HUES64 (cell line): Measurements from ENCODE around the gene RNF213.
"Not testable (repeated sequence)": the region's sequence is repeated elsewhere in the genome, so short reads cannot be mapped to it uniquely, and the experiment has no call there.

Source experiments
- H3K27ac ChIP-seq: 2 replicates; pipeline ENCODE4 v1.7.0; 2013; ENCODE audit warnings: low read depth, low read length, inconsistent platforms
- H3K27me3 ChIP-seq: 2 replicates; pipeline ENCODE4 v1.6.1; 2013; ENCODE audit warnings: mild to moderate bottlenecking, low read length; ENCODE audit not compliant: insufficient read depth
- H3K36me3 ChIP-seq: 2 replicates; pipeline ENCODE4 v1.6.1; 2013; ENCODE audit warnings: mild to moderate bottlenecking, low read length; ENCODE audit not compliant: insufficient read depth
- H3K4me1 ChIP-seq: 2 replicates; pipeline ENCODE4 v1.6.1; 2013; ENCODE audit warnings: mild to moderate bottlenecking, low read length, moderate library complexity; ENCODE audit not compliant: insufficient read depth
- H3K4me3 ChIP-seq: 2 replicates; pipeline ENCODE4 v1.5.1; 2013; ENCODE audit warnings: mild to moderate bottlenecking, low read length, moderate library complexity
- H3K9ac ChIP-seq: 2 replicates; pipeline ENCODE4 v1.6.1; 2013; ENCODE audit warnings: mild to moderate bottlenecking, low read depth, low read length
- H3K9me3 ChIP-seq: 2 replicates; pipeline ENCODE4 v1.6.1; 2013; ENCODE audit warnings: low read depth, low read length; ENCODE audit not compliant: insufficient read depth
- WGBS: fragments of 150-250, 120-280 bp; methylation state at CpG from one replicate; pipeline ENCODE4 v1.1.7; 2013; ENCODE audit warnings: missing lambda C conversion rate; 5-methylcytosine and 5-hydroxymethylcytosine counted together

The RNF213 gene

DNA sequence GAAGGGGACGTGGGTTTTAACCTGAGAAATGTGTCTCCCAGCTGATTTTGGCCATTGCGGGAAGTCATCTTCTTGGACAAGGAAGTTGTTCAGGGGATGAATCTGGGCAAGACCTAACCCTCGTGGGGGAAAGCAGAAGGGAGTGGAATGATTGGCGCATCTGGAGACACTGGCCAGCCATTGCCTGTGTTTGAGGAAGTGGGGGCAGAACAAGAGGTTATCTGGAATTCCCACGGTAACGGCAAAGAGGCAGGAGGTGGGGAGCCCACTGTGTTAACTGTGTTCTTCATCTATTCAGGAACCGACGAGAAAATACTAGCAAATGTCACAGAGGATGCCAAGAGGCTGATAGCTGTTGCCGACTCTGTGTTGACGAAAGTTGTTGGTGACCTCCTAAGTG, 66.9 kb downstream of the RNF213 start:
- H3K27ac ChIP-seq = no peak overlapping the region
- H3K36me3 ChIP-seq = peaks cover 76% of the 10 kb centered on the region
- no peak overlapping the region for H3K9ac ChIP-seq
- WGBS = 88% methylated on average over 10 of the region's 10 CpGs
- H3K27me3 ChIP-seq = no peaks in the 10 kb centered on the region
- H3K9me3 ChIP-seq = peaks cover 8% of the 10 kb centered on the region; the same call in 1 of the 2 replicates
- H3K4me3 ChIP-seq = no peak overlapping the region
- no peaks in the 10 kb centered on the region for H3K4me1 ChIP-seq

DNA sequence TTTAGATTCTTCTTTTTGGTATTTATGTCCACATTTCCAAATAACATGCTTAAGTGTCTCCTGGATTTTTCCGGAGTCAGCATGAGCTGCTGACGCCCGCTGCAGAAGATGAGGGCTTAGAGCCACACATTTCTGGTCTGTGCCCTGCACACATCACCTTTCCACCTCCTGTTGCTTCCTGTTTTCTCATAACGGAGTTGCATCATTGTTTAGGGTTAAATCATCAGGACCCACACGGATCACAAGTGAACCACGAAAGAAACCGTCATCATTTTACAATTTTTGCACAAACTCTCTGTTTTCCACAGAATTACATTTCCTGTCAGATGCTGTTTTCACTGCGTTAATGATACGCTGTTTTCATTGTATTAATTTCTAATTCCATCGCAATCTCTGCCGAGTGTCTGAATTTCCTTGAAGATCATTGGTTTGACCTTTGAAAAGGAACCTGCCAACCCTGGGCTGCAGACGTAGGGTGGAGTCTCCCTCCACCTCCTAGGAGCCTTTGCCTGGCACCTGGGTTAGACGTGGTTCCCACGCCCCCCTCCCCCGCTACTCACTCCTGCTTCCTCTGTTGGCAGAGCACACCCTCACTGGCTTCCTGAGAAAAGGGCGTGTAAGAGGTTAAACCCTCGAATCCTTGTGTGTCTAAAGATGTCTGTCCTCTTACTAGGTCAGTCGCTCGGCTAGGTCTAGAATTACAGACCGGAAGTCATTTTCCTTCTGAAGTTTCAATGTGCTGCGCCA, 68.2 kb downstream of the RNF213 start:
- H3K4me1 ChIP-seq = no peaks in the 10 kb centered on the region
- H3K27me3 ChIP-seq = no peaks in the 10 kb centered on the region
- H3K27ac ChIP-seq = no peak overlapping the region
- no peak overlapping the region for H3K9ac ChIP-seq
- WGBS = 94% methylated on average over 21 of the region's 21 CpGs
- H3K9me3 ChIP-seq = no peaks in the 10 kb centered on the region
- H3K36me3 ChIP-seq = peaks cover 72% of the 10 kb centered on the region
- no peak overlapping the region for H3K4me3 ChIP-seq

DNA sequence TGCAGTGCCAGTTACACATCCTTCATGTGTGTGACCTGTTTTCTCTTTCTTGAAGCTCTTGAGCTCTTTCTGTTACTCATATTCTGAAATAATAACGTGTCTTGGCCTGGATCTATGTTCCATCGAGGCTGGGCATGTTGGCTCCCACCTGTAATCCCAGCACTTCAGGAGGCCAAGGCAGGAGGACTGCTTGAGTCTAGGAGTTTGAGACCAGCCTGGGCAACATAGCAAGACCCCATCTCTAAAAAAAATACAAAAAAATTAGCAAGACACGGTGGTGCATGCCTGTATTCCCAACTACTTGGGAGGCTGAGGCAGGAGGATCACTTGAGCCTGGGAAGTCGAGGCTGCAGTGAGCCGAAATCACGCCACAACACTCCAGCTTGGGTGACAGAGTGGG, 68.8 kb downstream of the RNF213 start:
- not testable (repeated sequence) for H3K27me3 ChIP-seq, H3K4me3 ChIP-seq, H3K9ac ChIP-seq, H3K27ac ChIP-seq, H3K4me1 ChIP-seq, H3K9me3 ChIP-seq
- peaks cover 78% of the 10 kb centered on the region for H3K36me3 ChIP-seq
- WGBS = 95% methylated on average over 6 of the region's 6 CpGs

DNA sequence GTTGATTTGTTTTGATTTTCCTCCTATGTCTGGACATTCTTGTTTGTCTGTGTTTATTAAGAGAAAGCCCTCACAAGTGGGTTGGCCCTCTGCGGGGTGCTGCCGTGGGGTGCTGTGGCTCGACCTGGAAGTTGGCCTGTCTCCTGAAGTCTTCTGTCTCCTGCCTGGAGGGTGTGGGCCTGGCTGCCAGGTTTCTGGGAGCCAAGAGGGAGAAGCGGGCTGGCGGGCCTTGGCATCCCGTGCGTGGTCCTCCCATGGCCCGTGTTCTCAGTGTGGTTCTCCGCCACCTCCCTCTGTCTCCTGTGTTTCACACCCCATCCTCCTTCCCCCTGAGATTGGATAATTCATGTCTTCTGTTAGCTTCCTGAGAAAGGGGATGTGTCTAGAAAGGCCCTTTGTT, 69.6 kb downstream of the RNF213 start:
- Histone ChIP-seq H3K27me3 (no peaks in the 10 kb centered on the region), H3K36me3 (peaks cover 73% of the 10 kb centered on the region), H3K27ac (no peak overlapping the region), H3K4me3 (no peak overlapping the region), H3K4me1 (no peaks in the 10 kb centered on the region), H3K9ac (no peak overlapping the region), H3K9me3 (no peaks in the 10 kb centered on the region)
- 90% methylated on average over 9 of the region's 9 CpGs for WGBS

DNA sequence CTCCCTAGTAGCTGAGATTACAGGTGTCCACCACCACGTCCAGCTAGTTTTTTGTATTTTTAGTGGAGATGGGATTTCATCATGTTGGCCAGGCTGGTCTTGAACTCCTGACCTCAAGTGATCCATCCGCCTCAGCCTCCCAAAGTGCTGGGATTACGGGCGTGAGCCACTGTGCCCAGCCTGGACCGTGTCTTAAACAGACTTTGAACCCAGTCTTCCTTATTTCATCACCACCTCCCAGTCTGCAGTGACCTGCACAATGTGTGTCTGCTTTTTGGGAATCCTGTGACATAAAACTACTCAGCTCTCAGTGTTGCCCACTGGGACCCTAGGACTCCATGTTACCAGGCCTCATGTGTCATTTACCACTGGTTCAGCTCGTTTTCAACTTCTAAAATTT, 70.3 kb downstream of the RNF213 start:
- not testable (repeated sequence) for H3K27ac ChIP-seq, H3K9me3 ChIP-seq, H3K4me1 ChIP-seq, H3K27me3 ChIP-seq, H3K9ac ChIP-seq, H3K4me3 ChIP-seq
- WGBS = 96% methylated on average over 6 of the region's 6 CpGs
- peaks cover 75% of the 10 kb centered on the region for H3K36me3 ChIP-seq

DNA sequence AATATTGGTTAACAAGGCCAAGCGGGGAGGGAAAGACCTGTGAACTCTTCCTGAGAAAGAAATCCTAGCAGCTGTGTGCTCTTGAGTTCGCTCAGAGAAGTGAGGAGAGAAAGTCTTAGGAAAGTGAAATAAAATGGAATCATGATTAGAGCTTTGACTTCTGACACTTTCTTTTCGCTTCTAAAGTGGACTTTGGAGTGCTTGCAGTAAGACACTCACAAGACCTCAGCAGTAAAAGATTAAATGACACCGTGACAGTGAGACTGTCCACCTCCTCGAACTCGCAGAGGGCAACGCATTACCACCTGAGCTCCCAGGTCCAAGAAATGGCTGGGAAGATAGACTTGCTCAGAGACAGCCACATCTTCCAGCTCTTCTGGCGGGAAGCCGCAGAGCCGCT, 71.2 kb downstream of the RNF213 start:
- no peak overlapping the region for H3K27ac ChIP-seq
- H3K27me3 ChIP-seq = no peaks in the 10 kb centered on the region
- no peak overlapping the region for H3K9ac ChIP-seq
- H3K36me3 ChIP-seq = peaks cover 75% of the 10 kb centered on the region
- no peak overlapping the region for H3K4me3 ChIP-seq
- no peaks in the 10 kb centered on the region for H3K9me3 ChIP-seq
- H3K4me1 ChIP-seq = no peaks in the 10 kb centered on the region
- 91% methylated on average over 10 of the region's 10 CpGs for WGBS

GRCh38 chr17:80337195-80337895, 76.7 kb downstream of the RNF213 start:
- Histone ChIP-seq H3K9ac (no peak overlapping the region), H3K4me1 (no peaks in the 10 kb centered on the region), H3K4me3 (no peak overlapping the region), H3K27ac (no peak overlapping the region), H3K9me3 (no peaks in the 10 kb centered on the region), H3K27me3 (no peaks in the 10 kb centered on the region), H3K36me3 (peaks cover 75% of the 10 kb centered on the region)
- WGBS = 92% methylated on average over 27 of the region's 27 CpGs

- Histone ChIP-seq H3K4me3 (no peak overlapping the region), H3K36me3 (peaks cover 76% of the 10 kb centered on the region), H3K9ac (no peak overlapping the region), H3K4me1 (no peaks in the 10 kb centered on the region), H3K9me3 (no peaks in the 10 kb centered on the region), H3K27ac (no peak overlapping the region), H3K27me3 (no peaks in the 10 kb centered on the region)
- WGBS = 93% methylated on average over 8 of the region's 8 CpGs
Measured at GRCh38 chr17:80339118-80339517, 78.5 kb downstream of the RNF213 start.

DNA sequence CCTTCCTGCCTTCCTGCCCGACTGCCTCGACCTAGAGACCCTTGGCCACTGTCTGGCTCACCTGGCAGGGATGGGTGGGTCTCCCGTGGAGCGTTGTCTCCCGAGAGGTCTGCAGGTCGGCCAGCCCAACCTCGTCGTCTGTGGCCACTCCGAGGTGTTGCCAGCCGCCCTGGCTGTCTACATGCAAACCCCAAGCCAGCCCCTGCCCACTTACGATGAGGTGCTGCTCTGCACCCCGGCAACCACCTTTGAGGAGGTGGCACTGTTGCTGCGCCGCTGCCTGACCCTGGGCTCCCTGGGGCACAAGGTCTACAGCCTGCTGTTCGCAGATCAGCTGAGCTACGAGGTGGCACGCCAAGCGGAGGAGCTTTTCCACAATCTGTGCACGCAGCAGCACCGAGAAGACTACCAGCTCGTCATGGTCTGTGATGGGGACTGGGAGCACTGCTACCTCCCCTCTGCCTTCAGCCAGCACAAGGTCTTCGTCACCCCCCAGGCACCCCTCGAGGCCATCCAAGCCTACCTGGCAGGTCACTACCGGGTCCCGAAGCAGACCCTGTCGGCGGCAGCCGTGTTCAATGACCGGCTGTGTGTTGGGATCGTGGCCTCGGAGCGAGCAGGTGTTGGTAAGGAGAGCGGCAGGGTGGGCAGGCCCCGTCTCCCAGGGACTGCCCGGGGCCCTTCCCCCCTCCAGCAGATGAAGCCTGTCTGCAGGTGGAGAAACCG, 79.2 kb downstream of the RNF213 start:
- Histone ChIP-seq H3K36me3 (peaks cover 81% of the 10 kb centered on the region), H3K27me3 (no peaks in the 10 kb centered on the region), H3K27ac (no peak overlapping the region), H3K9me3 (no peaks in the 10 kb centered on the region), H3K9ac (no peak overlapping the region), H3K4me1 (no peaks in the 10 kb centered on the region), H3K4me3 (no peak overlapping the region)
- 96% methylated on average over 36 of the region's 36 CpGs for WGBS

- H3K4me3 ChIP-seq = no peak overlapping the region
- H3K4me1 ChIP-seq = no peaks in the 10 kb centered on the region
- no peak overlapping the region for H3K27ac ChIP-seq
- H3K9ac ChIP-seq = no peak overlapping the region
- no peaks in the 10 kb centered on the region for H3K27me3 ChIP-seq
- 94% methylated on average over 15 of the region's 15 CpGs for WGBS
- no peaks in the 10 kb centered on the region for H3K9me3 ChIP-seq
- H3K36me3 ChIP-seq = peaks cover 81% of the 10 kb centered on the region
Measured at GRCh38 chr17:80345321-80345720, 84.7 kb downstream of the RNF213 start.

DNA sequence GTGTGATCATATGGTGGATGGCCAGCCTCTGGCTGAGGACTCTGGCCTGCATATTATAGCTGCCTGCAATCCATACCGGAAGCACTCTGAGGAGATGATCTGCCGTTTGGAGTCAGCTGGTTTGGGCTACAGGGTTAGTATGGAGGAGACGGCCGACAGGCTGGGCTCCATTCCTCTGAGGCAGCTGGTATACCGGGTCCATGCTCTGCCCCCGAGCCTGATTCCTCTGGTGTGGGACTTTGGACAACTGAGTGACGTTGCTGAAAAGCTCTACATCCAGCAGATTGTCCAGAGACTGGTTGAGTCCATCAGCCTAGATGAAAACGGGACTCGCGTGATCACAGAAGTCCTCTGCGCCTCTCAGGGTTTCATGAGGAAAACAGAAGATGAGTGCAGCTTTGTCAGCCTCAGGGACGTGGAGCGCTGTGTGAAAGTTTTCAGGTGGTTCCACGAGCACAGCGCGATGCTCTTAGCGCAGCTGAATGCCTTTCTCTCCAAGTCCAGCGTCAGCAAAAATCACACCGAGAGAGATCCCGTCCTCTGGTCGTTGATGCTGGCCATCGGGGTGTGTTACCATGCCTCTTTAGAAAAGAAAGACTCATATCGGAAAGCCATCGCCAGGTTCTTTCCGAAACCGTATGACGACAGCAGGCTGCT, 85.3 kb downstream of the RNF213 start:
- H3K9ac ChIP-seq = no peak overlapping the region
- 97% methylated on average over 27 of the region's 27 CpGs for WGBS
- H3K4me3 ChIP-seq = no peak overlapping the region
- peaks cover 86% of the 10 kb centered on the region for H3K36me3 ChIP-seq
- H3K4me1 ChIP-seq = no peaks in the 10 kb centered on the region
- H3K9me3 ChIP-seq = no peaks in the 10 kb centered on the region
- no peaks in the 10 kb centered on the region for H3K27me3 ChIP-seq
- no peak overlapping the region for H3K27ac ChIP-seq
